ENCODE results near the gene SLC22A12. TPM values are rescaled to one million over a fixed set of nuclear protein-coding genes. Genes with fewer than 3 reads are reported as not detected.

Gene SLC22A12
- total and polyA plus RNA-seq, 12 donors, result not detected

GRCh38 chr11:64610596-64610995 is 19.6 kb downstream of the SLC22A12 start:
- 97% methylated on average over 3 of the region's 3 CpGs for WGBS, 2 donors
- Histone ChIP-seq H3K36me3 (no peaks in the 10 kb centered on the region), H3K27me3 (peaks cover 0 to 40% (median 14%) of the 10 kb centered on the region in 7 donors), H3K4me1 (peaks cover 0 to 15% (median 9%) of the 10 kb centered on the region in 9 donors), H3K27ac (no peak overlapping the region), H3K4me3 (no peak overlapping the region), H3K9me3 (no peaks in the 10 kb centered on the region)
- intact Hi-C loops (cut with DNase I), result no loop called here
- ATAC-seq (no peak), DNase-seq (no peak)
- no peak for TF ChIP-seq CTCF (IDR thresholded peaks at IDR 0.05)

GRCh38 chr11:64611176-64611575 is 20.2 kb downstream of the SLC22A12 start:
- Histone ChIP-seq H3K9me3 (no peaks in the 10 kb centered on the region), H3K4me3 (no peak overlapping the region), H3K4me1 (peaks cover 0 to 15% (median 9%) of the 10 kb centered on the region in 9 donors), H3K36me3 (no peaks in the 10 kb centered on the region), H3K27ac (no peak overlapping the region), H3K27me3 (peaks cover 0 to 34% (median 14%) of the 10 kb centered on the region in 7 donors)
- 89 to 98% methylated on average over 2 of the region's 2 CpGs for WGBS, 2 donors
- DNase-seq (peak in 1 of 2 donors; percentile 3), ATAC-seq (no peak)
- no peak for TF ChIP-seq CTCF (IDR thresholded peaks at IDR 0.05)
- intact Hi-C loops (cut with DNase I), result no loop called here

GRCh38 chr11:64611869-64612646 is 21.0 kb downstream of the SLC22A12 start:
- H3K4me1 ChIP-seq, result peaks cover 0 to 15% (median 9%) of the 10 kb centered on the region in 9 donors
- H3K27ac ChIP-seq, result no peak overlapping the region
- DNase-seq (no peak), ATAC-seq (no peak)
- no peak for TF ChIP-seq CTCF (IDR thresholded peaks at IDR 0.05)
- intact Hi-C loops (cut with DNase I), result no loop called here
- 65% methylated on average over 11 of the region's 11 CpGs for WGBS, 2 donors
- no peak overlapping the region for H3K4me3 ChIP-seq
- H3K9me3 ChIP-seq, result no peaks in the 10 kb centered on the region
- H3K27me3 ChIP-seq, result peaks cover 0 to 25% (median 13%) of the 10 kb centered on the region in 7 donors
- no peaks in the 10 kb centered on the region for H3K36me3 ChIP-seq

GRCh38 chr11:64613648-64614047 is 22.6 kb downstream of the SLC22A12 start:
- ATAC-seq (no peak), DNase-seq (no peak)
- H3K36me3 ChIP-seq, result no peaks in the 10 kb centered on the region
- peaks cover 0 to 10% (median 3%) of the 10 kb centered on the region in 7 donors for H3K27me3 ChIP-seq
- no peak overlapping the region for H3K4me3 ChIP-seq
- 91 to 92% methylated on average over 6 of the region's 6 CpGs for WGBS, 2 donors
- no peak for TF ChIP-seq CTCF (IDR thresholded peaks at IDR 0.05)
- H3K27ac ChIP-seq, result no peak overlapping the region
- H3K4me1 ChIP-seq, result peaks cover 0 to 11% (median 0%) of the 10 kb centered on the region in 9 donors
- no peaks in the 10 kb centered on the region for H3K9me3 ChIP-seq
- intact Hi-C loops (cut with DNase I), result no loop called here

Data from heart right ventricle (tissue), 16 donors.